Progenitor cell of endocrine pancreas (in vitro differentiated cells): Measurements from ENCODE around the gene PVALB. TPM values are rescaled to one million over a fixed set of nuclear protein-coding genes. Genes with fewer than 3 reads are reported as not detected.

Experiments used
- DNase-seq: peaks from one replicate; pipeline ENCODE4 v3.0.0; 2021; ENCODE audit warnings: low spot score; ENCODE audit not compliant: unreplicated experiment
- H3K27ac Mint-ChIP-seq: 2 replicates; pipeline ENCODE4 v1.8.0; 2021; ENCODE audit warnings: mild to moderate bottlenecking, moderate library complexity, mixed read lengths
- H3K27me3 Mint-ChIP-seq: 2 replicates; pipeline ENCODE4 v1.8.0; 2021; ENCODE audit warnings: mixed read lengths
- H3K36me3 Mint-ChIP-seq: 2 replicates; pipeline ENCODE4 v1.8.0; 2022; ENCODE audit warnings: mixed read lengths; ENCODE audit not compliant: insufficient read depth
- H3K4me1 Mint-ChIP-seq: 2 replicates; pipeline ENCODE4 v1.8.0; 2021; ENCODE audit warnings: low read depth, mixed read lengths
- H3K4me3 Mint-ChIP-seq: 2 replicates; pipeline ENCODE4 v1.8.0; 2021; ENCODE audit warnings: low read depth, mild to moderate bottlenecking, moderate library complexity, mixed read lengths
- H3K9me3 Mint-ChIP-seq: 2 replicates; pipeline ENCODE4 v1.8.0; 2021; ENCODE audit warnings: low read depth, mixed read lengths
- CTCF ChIP-seq: fragments of 200-600 bp; sonication (generic); IDR thresholded peaks from one replicate; pipeline ENCODE4 v1.5.0; 2021; ENCODE audit warnings: antibody characterized with exemption, mild to moderate bottlenecking; ENCODE audit not compliant: unreplicated experiment
- total RNA-seq: library from RNA; stranded (reverse); gene quantifications from 2 replicates; pipeline ENCODE4 v1.2.1, GENCODE V29; 2021

The PVALB gene
- total RNA-seq, 1 donor from 2014 or later = not detected

- no peak for TF ChIP-seq CTCF
- no peaks in the 10 kb centered on the region for H3K4me1 Mint-ChIP-seq
- DNase-seq = no peak
- no peaks in the 10 kb centered on the region for H3K9me3 Mint-ChIP-seq
- H3K4me3 Mint-ChIP-seq = no peak overlapping the region
- H3K27ac Mint-ChIP-seq = no peak overlapping the region
- peaks cover 48% of the 10 kb centered on the region for H3K27me3 Mint-ChIP-seq
- H3K36me3 Mint-ChIP-seq = no peaks in the 10 kb centered on the region
Measured at GRCh38 chr22:36806835-36807234, 10.0 kb downstream of the PVALB start.

- H3K9me3 Mint-ChIP-seq = no peaks in the 10 kb centered on the region
- no peak overlapping the region for H3K4me3 Mint-ChIP-seq
- H3K27me3 Mint-ChIP-seq = peaks cover 48% of the 10 kb centered on the region
- DNase-seq = no peak
- no peaks in the 10 kb centered on the region for H3K36me3 Mint-ChIP-seq
- H3K4me1 Mint-ChIP-seq = no peaks in the 10 kb centered on the region
- no peak overlapping the region for H3K27ac Mint-ChIP-seq
- no peak for TF ChIP-seq CTCF
Measured at GRCh38 chr22:36803358-36803757, 13.5 kb downstream of the PVALB start.

- Mint-ChIP-seq H3K9me3 (no peaks in the 10 kb centered on the region), H3K27me3 (peaks cover 29% of the 10 kb centered on the region), H3K4me1 (no peaks in the 10 kb centered on the region), H3K36me3 (no peaks in the 10 kb centered on the region), H3K4me3 (no peak overlapping the region), H3K27ac (no peak overlapping the region)
- DNase-seq = no peak
- TF ChIP-seq CTCF = no peak
Measured at GRCh38 chr22:36798674-36799066, 18.2 kb downstream of the PVALB start.

- no peak for DNase-seq
- no peaks in the 10 kb centered on the region for H3K9me3 Mint-ChIP-seq
Measured at GRCh38 chr22:36797911-36798673, 18.7 kb downstream of the PVALB start.

GRCh38 chr22:36797374-36797773 lies 19.5 kb downstream of the PVALB start:
- Mint-ChIP-seq H3K4me1 (no peaks in the 10 kb centered on the region), H3K4me3 (no peak overlapping the region), H3K27me3 (peaks cover 22% of the 10 kb centered on the region), H3K27ac (no peak overlapping the region), H3K36me3 (no peaks in the 10 kb centered on the region), H3K9me3 (no peaks in the 10 kb centered on the region)
- TF ChIP-seq CTCF = no peak
- no peak for DNase-seq

More at GRCh38 chr22:36797911-36798673, 18.7 kb downstream of the PVALB start:
- Mint-ChIP-seq H3K27ac (no peak overlapping the region), H3K27me3 (peaks cover 24% of the 10 kb centered on the region), H3K36me3 (no peaks in the 10 kb centered on the region), H3K4me1 (no peaks in the 10 kb centered on the region), H3K4me3 (no peak overlapping the region)
- no peak for TF ChIP-seq CTCF
